ENCODE data around the gene PIEZO2. TPM values are rescaled to one million over a fixed set of nuclear protein-coding genes. Genes with fewer than 3 reads are reported as not detected.

PIEZO2 gene
- polyA plus RNA-seq, 1 experiment = 4.6 TPM

DNA sequence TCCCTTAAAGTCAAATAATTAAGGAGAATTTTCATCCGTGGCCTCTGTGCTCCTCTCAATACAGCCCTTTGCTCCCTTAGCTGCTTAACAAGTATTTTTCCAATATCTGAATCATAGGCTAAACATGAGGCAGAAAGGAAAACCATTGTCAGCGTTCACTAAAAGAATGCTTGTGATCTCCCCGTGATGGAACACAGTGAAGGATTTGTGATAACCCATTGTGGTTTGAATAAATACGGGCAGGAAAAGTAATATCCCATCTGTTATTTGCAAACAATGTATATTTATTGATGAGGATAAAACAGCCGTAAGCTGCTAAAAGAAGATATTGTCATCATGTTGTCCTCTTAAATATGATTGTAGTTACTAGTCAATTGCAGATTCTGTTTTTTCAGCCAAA is 365.4 kb downstream of the PIEZO2 start:
- H3K27me3 ChIP-seq (ENCODE audit: control insufficient read depth, insufficient read depth, low read length) = peaks cover 1% of the 10 kb centered on the region; the same call in 1 of the 2 replicates
- DNase-seq (ENCODE audit: low read depth) = no peak
- POLR2A ChIA-PET = no interaction called here
- no peak for TF ChIP-seq CTCF (IDR thresholded peaks at IDR 0.05; ENCODE audit: insufficient read depth, low read depth, low read length)
- H3K4me3 ChIP-seq (ENCODE audit: low read depth, low read length) = no peak overlapping the region
- no peaks in the 10 kb centered on the region for H3K36me3 ChIP-seq (ENCODE audit: control insufficient read depth, insufficient read depth, low read length)
- CTCF ChIA-PET = no interaction called here

GRCh38 chr18:10776493-10776892 is 372.9 kb downstream of the PIEZO2 start:
- no peak overlapping the region for H3K4me3 ChIP-seq (ENCODE audit: low read depth, low read length)
- POLR2A ChIA-PET = no interaction called here
- H3K27me3 ChIP-seq (ENCODE audit: control insufficient read depth, insufficient read depth, low read length) = no peaks in the 10 kb centered on the region
- no peak for TF ChIP-seq CTCF (IDR thresholded peaks at IDR 0.05; ENCODE audit: insufficient read depth, low read depth, low read length)
- no peaks in the 10 kb centered on the region for H3K36me3 ChIP-seq (ENCODE audit: control insufficient read depth, insufficient read depth, low read length)
- DNase-seq (ENCODE audit: low read depth) = no peak
- CTCF ChIA-PET = interaction anchor here (0.6 to 1.2 kb wide), 2 partner anchors 11 to 216 kb away, joined by 3 read pairs; no protein-coding TSS in a partner anchor

GRCh38 chr18:10775026-10775425 is 374.3 kb downstream of the PIEZO2 start:
- ChIA-PET CTCF (interaction anchor here (1.5 kb wide), 1 partner anchor 12 kb away, joined by 6 read pairs; no protein-coding TSS in a partner anchor), POLR2A (no interaction called here)
- Histone ChIP-seq H3K36me3 (ENCODE audit: control insufficient read depth, insufficient read depth, low read length) (no peaks in the 10 kb centered on the region), H3K27me3 (ENCODE audit: control insufficient read depth, insufficient read depth, low read length) (no peaks in the 10 kb centered on the region), H3K4me3 (ENCODE audit: low read depth, low read length) (no peak overlapping the region)
- TF ChIP-seq CTCF (IDR thresholded peaks at IDR 0.05; ENCODE audit: insufficient read depth, low read depth, low read length) = no peak
- no peak for DNase-seq (ENCODE audit: low read depth)

DNA sequence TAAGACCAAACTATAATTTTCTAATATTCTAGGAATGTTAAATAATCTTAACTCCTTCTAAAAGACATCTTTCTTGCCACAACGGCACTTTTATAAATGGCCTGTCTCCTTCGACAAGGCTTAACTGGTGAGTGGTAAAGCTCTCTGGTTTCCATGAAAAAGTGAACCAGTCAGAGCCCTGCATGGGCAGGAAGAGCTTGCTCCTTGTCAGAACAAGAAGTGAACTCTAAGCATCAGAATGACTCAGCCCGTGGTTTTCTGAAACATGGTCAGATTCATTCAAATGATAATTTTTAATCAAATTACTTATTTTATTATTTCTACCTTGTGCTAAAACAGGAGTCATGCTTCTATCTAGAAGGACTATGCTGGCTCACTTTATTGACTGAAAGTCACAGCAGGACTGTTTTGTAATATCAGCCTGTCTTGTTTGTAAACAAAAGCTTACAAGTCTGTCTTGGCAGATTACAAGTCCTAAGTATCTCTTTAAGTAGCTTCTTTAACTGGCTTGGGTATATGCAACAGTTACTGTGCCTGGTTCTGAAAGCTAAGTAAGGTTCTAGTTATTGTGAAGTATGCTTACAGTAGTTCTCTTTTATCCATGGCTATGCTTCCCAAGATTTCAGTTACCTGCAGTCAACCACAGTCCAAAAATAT is 378.2 kb downstream of the PIEZO2 start:
- no peak for DNase-seq (ENCODE audit: low read depth)
- Histone ChIP-seq H3K4me3 (ENCODE audit: low read depth, low read length) (no peak overlapping the region), H3K36me3 (ENCODE audit: control insufficient read depth, insufficient read depth, low read length) (no peaks in the 10 kb centered on the region), H3K27me3 (ENCODE audit: control insufficient read depth, insufficient read depth, low read length) (no peaks in the 10 kb centered on the region)
- POLR2A ChIA-PET = no interaction called here
- no peak for TF ChIP-seq CTCF (IDR thresholded peaks at IDR 0.05; ENCODE audit: insufficient read depth, low read depth, low read length)
- CTCF ChIA-PET = interaction anchor here (0.8 to 1.4 kb wide), 2 partner anchors 16 to 24 kb away, joined by 3 read pairs; no protein-coding TSS in a partner anchor

DNA sequence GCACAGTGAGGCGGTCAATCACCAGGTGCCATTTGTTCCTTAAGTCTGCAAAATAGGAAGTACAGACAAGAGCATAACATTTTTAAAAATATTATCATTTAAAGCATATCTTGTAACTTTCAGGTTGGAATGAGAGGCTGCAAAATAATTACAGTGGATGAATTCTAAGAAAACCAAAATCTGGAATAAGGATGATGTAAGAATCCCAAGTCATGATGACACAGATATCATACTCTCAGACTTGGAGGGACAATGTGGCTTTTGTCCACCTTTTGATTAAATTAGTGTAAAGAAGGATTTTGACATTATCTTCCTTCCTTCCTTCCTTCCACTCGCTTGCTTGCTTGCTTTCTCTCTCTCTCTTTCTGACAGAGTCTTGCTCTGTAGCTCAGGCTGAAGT is 379.1 kb downstream of the PIEZO2 start:
- Histone ChIP-seq H3K4me3 (ENCODE audit: low read depth, low read length) (no peak overlapping the region), H3K27me3 (ENCODE audit: control insufficient read depth, insufficient read depth, low read length) (no peaks in the 10 kb centered on the region), H3K36me3 (ENCODE audit: control insufficient read depth, insufficient read depth, low read length) (no peaks in the 10 kb centered on the region)
- CTCF ChIA-PET = interaction anchor here (1.1 kb wide), 1 partner anchor 12 kb away, joined by 3 read pairs; no protein-coding TSS in a partner anchor
- TF ChIP-seq CTCF (IDR thresholded peaks at IDR 0.05; ENCODE audit: insufficient read depth, low read depth, low read length) = no peak
- POLR2A ChIA-PET = no interaction called here
- no peak for DNase-seq (ENCODE audit: low read depth)

All from BJ (cell line).